Mesenteric fat pad (tissue), 1 donor: ENCODE results near the gene SMYD3. TPM values are rescaled to one million over a fixed set of nuclear protein-coding genes. Genes with fewer than 3 reads are reported as not detected.

Source experiments
- DNase-seq: peaks from one replicate; pipeline ENCODE4 v3.0.0-alpha.2; 2020; ENCODE audit warnings: low spot score
- total RNA-seq: library from RNA; stranded (reverse); fragmentation: NEBNext Ultra II Directional; extraction: Animal tissue kit (Norgen Biotek cat#: 25700); gene quantifications from one replicate; pipeline ENCODE4 v1.2.1, GENCODE V29; 2021
- donor health status: DM: yes; HTN: yes; CAD: no.

The SMYD3 gene
- total RNA-seq, 1 donor from 2014 or later, result 12.4 TPM

- DNase-seq, result no peak
These were observed 574.6 kb downstream of the SMYD3 start for GRCh38 chr1:245932302-245932972.

GRCh38 chr1:245931450-245931849 lies 575.6 kb downstream of the SMYD3 start:
- DNase-seq, result no peak

DNA sequence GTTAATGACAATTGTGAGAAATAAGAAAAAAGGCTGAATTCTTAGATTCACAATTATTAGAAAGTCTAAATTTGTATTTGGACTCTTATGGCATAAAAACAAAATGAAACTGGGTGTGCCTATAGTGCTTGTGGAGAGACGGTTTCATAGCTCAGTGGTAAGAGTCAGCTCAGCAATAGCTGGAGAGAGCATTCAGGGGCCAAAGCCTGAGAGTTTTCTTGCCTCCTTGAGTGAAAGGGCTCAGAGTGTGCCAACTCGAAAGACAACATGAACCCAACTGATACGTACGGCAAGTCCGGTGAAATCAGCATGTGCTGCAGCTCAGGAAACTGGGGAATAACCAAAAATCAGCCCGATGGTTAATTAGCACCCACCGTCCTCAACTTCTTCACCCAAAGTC lies 577.9 kb downstream of the SMYD3 start:
- DNase-seq, result no peak

GRCh38 chr1:245926888-245927287 lies 580.2 kb downstream of the SMYD3 start:
- no peak for DNase-seq

DNA sequence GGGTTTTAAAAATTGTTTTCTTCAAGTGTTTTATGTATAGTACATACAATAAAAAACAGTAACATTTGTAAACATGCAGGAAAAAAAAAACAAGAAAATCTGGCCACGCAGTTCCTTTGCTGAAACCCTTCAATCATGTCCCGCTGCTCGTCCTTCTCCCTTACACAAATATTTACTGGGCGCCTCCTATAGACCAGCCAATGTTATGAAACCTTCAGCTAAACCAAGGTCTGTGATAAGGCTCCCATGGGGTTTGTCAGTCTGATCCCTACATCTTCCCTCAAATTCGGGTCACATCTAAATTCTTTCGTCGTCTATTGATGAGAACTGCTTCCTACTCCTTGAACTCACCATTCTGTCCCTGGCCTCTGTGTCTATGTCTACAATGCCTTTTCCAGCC lies 583.9 kb downstream of the SMYD3 start:
- no peak for DNase-seq

DNA sequence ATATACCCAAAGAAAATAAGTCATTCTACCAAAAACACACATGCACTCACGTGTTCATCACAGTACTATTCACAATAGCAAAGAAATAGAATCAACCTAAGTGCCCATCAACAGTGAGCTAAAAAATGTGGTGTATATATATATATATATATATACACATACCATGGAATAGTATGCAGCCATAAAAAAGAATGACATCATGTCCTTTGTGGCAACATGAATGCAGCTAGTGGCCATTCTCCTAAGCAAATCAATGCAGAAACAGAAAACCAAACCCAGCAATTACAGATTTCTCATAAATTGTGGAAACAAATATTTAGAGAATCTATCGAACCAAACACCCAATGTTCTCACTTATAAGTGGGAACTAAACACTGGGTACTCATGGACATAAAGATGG lies 585.7 kb downstream of the SMYD3 start:
- DNase-seq, result no peak

DNA sequence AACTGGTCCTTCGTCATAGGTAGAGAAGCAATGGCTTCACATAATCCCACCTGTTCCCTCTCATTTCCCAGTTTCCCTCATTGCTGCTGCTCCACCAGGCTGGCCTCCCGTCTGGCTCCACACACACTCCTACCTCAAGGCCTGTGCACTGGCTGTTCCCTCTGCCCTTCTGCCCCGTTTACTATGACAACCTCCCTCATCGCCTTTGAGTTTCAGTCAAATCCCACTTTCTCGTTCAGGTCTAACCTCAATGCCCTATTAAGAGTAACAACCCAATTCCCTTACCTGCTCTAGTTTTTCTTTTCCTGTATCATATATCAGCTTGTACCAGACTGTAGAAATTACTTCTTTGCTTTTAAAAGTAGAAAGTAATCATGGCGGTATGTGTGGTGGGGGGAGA lies 589.7 kb downstream of the SMYD3 start:
- no peak for DNase-seq

DNA sequence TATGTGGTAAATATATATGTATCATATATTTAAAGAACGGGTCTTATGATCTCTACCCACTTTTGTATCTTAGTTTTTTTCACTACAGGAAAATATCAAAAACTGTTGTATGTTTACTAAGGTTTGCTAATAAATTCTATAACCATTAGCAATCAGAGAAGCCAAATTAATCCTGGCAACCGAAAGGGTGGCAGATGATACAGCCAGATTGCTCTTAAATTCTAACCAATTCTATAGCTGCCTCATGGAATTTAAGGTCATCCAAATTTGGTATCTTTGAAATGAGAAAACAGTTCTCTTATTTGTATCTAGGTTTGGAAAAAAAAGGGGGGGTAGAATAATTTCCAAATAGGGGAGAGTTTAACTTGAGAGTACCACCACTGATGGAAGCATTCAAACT lies 591.2 kb downstream of the SMYD3 start:
- no peak for DNase-seq

- no peak for DNase-seq
These were observed 591.7 kb downstream of the SMYD3 start for GRCh38 chr1:245915406-245915805.

DNA sequence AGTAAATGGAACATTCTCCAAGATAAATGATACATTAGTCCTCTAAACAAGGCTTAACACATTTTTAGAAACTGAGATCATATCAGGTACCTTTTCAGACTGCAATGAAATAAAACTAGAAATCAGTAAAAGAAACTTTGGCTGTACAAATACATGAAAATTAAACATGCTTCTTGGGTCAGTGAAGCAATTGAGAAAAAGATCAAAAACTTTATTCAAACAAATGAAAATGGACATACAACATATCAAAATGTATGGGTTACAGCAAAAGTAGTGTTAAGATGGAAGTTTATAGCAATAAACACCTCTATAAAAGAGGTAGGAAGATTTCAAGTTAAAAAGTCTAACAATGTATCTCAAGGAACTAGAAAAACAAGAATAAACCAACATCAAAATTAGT lies 598.5 kb downstream of the SMYD3 start:
- DNase-seq, result no peak

DNA sequence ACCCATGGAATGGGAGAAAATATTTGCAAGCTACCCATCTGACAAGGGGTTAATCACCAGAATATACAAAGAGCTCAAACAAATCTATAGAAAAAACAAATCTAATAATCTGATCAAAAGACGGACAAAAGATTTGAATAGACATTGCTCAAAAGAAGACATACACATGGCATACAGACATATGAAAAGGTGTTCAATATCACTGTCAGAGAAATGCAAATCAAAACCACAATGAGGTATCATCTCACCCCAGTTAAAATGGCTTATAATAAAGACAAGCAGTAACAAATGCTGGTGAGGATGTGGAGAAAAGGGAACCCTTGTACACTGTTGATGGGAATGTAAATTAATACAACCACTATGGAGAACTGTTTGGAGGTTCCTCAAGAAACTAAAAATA lies 600.9 kb downstream of the SMYD3 start:
- DNase-seq, result no peak

DNA sequence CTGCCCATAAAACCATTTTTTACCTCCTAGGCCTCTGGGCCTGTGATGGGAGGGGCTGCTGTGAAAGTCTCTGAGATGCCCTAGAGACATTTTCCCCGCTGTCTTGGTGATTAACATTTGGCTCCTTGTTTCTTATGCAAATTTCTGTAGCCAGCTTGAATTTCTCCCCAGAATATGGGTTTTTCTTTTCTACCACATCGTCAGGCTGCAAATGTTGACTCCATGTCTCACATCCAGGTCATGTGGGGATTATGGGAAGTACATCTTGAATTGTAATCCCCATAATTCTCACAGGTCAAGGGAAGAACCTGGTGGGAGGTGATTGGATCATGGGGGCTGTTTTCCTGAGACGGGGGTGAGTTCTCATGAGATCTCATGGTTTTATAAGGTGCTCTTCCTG lies 603.2 kb downstream of the SMYD3 start:
- no peak for DNase-seq

- DNase-seq, result no peak
These were observed 605.5 kb downstream of the SMYD3 start for GRCh38 chr1:245901565-245901964.

DNA sequence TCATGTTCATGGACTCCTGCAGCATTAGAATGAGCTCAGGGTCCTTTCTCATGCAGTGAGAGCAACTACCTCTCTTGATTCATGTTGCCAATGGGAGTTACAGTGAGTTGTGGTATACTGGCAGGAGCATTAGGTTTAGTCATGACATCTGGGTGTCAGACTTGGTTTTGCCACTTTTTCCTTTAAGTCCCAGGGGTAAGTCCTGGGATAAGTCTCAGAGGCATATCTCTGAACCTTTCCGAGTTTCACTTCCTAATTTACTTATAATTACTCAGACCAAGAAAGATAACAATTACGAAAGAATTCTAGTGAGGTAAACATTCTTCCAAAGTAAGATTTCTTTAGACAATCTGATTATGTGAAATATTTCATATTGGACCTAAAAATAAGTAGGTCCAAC lies 606.0 kb downstream of the SMYD3 start:
- no peak for DNase-seq

- DNase-seq, result no peak
These were observed 608.5 kb downstream of the SMYD3 start for GRCh38 chr1:245898581-245898980.

DNA sequence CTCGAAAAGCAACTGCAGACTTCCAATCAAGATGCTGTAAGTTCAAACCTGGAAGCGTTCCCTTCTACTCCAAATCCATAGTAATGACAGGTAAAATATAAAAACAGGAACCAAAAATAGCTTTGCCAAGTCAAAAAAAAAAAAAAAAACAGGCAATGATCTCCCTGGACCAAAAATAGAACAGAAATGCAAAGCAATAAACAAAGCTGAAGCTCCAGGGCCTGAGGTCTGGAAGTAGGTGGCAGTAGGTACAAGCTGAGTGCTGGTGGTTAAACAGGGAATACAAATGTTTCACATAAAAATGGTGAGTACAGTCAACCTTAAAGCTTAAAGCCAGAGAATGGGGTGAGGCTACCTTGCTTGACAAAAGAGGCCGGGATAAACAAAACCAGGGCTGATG lies 610.8 kb downstream of the SMYD3 start:
- no peak for DNase-seq

GRCh38 chr1:245895455-245895959 lies 611.6 kb downstream of the SMYD3 start:
- DNase-seq, result no peak

- no peak for DNase-seq
These were observed 612.2 kb downstream of the SMYD3 start for GRCh38 chr1:245894843-245895242.

DNA sequence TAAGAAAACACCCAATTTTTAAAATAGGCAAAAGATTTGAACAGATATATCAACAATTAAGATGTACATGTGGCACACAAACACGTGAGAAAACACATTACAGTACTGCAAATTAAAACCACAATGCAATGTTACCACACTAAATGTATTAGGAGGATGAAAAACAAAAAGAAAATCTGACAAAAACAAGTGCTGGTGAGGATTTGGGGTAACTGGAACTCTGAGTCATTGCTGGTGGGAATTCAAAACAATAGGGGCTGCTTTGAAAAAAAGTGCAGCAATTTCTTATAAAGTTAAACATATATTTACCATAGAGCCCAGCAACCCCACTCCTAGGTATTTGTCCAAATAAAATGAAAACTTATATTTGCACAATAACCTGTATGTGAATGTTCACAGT lies 614.1 kb downstream of the SMYD3 start:
- DNase-seq, result no peak

- no peak for DNase-seq
These were observed 618.3 kb downstream of the SMYD3 start for GRCh38 chr1:245888809-245889208.

DNA sequence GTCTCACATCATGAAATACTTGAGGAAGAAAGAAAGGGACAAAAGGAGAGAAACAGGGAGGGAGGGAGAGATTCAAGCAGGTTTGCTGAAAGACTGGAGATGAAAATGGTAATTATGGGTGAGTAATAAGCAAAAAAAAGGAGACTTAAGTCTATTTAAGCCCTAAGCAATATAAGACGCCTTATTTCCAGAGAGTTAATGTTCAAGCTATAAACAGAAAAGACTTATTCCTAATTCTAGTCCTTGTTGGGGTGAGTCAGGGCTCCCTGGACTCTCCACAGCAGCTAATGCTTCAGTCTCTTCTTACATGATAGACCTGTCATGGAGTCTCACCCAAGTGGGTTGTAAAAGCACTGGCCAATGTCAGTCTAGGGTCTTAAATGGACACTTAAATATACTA lies 619.2 kb downstream of the SMYD3 start:
- no peak for DNase-seq

DNA sequence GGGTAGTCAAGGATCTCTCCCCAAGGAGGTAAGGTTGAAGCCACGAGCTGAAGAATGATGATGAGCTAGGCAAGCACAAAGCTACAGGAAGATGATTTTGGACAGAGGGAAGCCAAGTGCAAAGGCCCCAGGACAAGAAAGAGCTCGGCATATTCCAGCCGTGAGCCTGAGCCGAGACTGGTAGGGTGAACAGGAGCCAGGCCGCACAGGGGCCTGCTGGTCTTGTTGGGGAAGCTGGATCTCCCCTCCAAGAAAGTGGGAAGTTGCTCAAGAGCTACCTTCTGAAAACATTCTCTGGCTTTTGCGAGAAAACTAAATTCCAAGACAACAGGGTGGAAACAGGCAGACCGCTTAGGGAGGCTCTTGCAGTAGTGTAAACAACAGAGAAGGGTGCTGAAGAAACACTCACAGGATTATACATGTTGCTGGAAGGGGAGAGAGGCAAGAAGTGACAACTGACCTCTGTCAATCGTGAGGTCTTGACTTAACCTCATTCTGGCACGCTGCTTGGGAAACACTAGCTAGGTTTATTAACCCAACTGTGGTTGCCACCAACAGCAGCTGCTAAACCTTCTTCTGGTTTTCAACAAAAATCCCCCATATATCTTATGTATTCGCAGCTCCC lies 625.2 kb downstream of the SMYD3 start:
- no peak for DNase-seq

DNA sequence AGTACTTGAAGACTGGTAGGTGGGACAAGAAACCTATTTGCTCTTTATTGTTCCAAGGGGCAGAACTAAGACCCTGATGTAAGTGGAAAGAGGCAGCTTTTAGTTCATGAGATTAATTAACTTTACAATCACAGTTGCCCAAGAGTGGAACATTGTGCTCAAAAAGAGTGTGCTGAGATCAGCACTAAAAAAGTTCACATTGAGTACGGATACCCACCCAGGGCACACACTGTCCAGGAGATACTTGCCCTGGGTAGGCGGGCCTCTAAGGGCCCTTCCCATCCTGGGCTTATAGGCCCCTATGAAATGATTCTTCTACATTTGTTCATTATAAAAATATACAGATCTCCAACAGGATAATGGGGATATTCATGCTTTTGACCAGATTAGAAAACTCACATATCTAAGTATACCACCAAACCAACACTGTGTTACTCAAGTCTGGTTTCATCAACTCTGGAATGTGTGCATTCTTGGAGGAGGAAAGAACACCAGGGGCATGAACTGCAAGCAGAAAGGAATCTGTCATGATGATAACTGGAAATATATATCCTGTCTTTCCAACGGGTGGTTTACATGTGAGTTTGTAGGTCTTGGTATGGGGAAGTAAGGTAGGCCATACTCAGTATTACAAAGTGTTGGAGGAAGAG lies 626.2 kb downstream of the SMYD3 start:
- no peak for DNase-seq
